GM13976 (cell line): Measurements from ENCODE around the gene ROBO1.

Source experiments
- DNase-seq: peaks from one replicate; pipeline ENCODE4 v3.0.0; 2012; ENCODE audit warnings: low spot score
- in situ Hi-C: fragments of 300-500 bp; cut with MboI; formaldehyde crosslinking; loops from one replicate; pipeline ENCODE4 v1.12.0; 2022; ENCODE audit warnings: low sequenced_read_pairs, mixed read lengths, inconsistent platforms; ENCODE audit not compliant: unreplicated experiment
- TF ChIP-seq, protein P1 (sequence below): IDR thresholded peaks from 2 replicates; pipeline ENCODE4 v1.5.1; 2012; ENCODE audit warnings: borderline replicate concordance, mild to moderate bottlenecking; ENCODE audit not compliant: insufficient read depth; ENCODE audit errors: extremely low read depth, missing control alignments, control extremely low read depth

ROBO1 gene

DNA sequence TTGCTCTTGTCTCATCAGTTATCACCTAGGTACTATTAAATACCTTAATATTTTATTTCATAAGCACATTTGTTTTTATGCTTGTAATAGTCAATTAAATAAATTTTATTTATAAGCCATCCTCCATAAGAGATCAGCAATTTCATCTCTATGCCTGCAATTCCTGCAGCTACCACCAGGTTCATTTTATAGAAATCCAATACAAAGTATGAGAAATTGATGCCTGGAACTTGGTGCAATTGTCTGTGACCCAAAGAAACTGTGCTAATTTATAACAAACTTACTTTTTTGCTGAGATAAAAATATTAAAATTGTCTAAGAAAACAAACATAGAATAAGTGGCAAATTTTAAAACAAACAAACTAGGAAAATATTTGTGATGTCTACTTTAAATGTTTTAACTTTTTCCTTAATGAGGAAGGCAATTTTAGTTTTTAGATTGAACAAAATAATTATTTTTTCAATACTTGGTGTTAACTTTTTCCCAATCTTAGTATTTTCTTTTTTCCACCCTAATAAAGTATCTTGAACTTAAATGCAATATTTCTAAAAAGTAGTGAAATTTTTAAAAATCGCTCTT lies 1026.6 kb downstream of the ROBO1 start:
- in situ Hi-C loops: no loop called here
- DNase-seq: no peak
- TF ChIP-seq, protein P1, sequence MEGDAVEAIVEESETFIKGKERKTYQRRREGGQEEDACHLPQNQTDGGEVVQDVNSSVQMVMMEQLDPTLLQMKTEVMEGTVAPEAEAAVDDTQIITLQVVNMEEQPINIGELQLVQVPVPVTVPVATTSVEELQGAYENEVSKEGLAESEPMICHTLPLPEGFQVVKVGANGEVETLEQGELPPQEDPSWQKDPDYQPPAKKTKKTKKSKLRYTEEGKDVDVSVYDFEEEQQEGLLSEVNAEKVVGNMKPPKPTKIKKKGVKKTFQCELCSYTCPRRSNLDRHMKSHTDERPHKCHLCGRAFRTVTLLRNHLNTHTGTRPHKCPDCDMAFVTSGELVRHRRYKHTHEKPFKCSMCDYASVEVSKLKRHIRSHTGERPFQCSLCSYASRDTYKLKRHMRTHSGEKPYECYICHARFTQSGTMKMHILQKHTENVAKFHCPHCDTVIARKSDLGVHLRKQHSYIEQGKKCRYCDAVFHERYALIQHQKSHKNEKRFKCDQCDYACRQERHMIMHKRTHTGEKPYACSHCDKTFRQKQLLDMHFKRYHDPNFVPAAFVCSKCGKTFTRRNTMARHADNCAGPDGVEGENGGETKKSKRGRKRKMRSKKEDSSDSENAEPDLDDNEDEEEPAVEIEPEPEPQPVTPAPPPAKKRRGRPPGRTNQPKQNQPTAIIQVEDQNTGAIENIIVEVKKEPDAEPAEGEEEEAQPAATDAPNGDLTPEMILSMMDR: no peak

DNA sequence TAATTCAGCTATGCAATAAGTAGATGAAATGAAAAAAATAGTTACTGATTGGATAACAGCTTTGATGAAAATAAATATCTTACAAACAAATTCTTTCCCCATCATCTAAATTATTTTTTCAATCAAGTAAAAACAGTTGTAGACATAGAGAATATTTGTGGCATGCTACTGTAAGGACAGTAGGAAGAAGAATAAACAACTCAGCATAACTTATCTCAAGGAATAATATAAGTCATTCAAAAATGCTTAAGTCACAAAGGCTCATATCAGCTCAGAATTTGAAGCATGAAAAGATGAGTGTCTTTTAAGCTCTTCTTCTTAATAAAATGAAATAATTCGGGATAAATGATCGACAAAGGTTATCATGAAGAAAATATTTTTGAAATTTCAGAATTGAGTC lies 1029.0 kb downstream of the ROBO1 start:
- TF ChIP-seq, protein P1: no peak
- in situ Hi-C loops: no loop called here
- DNase-seq: no peak

DNA sequence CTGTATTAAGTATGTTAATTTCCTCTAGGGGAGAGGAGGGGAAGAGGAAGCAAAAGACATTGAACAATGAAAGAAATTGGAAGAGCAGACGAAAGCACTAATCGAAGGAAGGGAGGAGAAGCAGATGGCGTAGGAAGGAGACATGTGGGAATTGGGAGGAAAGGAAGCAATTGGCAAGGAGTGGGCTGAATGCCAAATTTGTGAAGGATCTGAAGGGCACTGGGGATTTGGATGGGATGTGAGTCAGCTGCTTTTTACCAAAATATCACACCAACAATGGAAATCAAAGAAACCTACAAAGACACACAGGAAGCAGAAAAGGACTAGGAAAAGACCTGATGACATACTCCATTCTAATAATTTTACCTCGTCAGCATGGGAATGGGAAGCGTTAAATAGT lies 1029.8 kb downstream of the ROBO1 start:
- DNase-seq: no peak
- TF ChIP-seq, protein P1: no peak
- in situ Hi-C loops: no loop called here

DNA sequence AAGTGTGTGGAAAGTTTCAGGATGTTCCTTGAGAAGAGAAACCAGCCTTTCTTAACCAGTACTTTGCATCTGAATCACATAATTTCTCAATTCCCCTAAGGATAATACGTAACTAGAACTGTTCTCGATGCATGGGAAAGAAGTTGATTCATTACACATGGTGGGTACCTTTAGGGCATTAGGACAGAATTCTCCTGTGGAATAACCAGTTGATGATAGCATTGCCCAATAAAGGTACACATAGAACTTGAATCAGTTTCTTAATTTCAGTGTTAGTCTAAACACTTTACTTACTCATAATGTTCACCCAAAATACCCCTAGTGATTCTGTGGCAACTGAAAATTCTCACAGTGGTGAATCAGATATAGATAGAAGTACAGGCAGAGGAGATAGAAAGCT lies 1030.9 kb downstream of the ROBO1 start:
- TF ChIP-seq, protein P1: no peak
- in situ Hi-C loops: no loop called here
- no peak for DNase-seq

DNA sequence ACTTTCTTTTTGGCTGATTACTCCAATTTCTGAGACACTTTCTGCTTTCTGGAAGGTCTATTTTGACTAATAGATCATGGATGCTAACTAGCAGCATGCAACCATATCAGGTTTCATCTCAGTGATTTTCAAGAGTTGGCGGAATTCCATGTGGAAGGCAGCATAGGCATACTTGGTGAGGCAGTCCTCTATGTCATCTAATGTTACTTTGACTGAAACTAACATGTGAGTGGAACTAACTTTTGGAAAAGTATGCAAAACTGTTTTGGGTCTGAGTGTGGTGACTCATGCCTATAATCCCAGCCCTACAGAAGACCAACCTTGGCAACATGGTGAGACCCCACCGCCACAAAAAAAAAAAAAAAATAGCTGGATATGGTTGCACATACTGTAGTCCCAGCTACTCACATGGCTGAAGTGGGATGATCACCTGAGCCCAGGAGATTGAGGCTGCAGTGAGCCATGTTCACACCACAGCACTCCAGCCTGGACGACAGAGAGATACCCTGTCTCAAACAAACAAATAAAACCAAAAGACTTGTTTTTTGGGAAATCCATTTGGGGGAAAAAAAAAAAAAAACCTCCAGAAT lies 1033.7 kb downstream of the ROBO1 start:
- in situ Hi-C loops: no loop called here
- no peak for DNase-seq

DNA sequence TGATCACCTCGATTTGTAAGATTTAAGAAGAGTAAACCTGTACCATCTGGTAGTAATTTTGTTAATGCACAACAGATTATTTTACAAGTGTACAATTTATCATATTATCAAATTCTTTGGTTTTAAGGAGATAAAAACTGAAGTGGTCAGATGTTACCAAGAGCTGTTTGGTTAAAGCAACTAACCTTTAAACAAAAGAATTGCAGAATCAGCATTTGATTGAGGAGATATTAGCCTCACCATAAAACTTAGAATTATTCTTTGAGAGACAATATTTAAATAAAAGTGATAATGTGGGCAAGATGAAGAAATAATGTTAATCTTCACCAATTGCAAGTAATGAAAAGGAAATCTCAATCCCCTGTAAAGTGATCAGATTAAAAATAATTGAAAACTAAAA lies 1034.9 kb downstream of the ROBO1 start:
- DNase-seq: no peak
- in situ Hi-C loops: no loop called here
- TF ChIP-seq, protein P1: no peak

More for the DNA sequence above, 1033.7 kb downstream of the ROBO1 start:
- TF ChIP-seq, protein P1: no peak

DNA sequence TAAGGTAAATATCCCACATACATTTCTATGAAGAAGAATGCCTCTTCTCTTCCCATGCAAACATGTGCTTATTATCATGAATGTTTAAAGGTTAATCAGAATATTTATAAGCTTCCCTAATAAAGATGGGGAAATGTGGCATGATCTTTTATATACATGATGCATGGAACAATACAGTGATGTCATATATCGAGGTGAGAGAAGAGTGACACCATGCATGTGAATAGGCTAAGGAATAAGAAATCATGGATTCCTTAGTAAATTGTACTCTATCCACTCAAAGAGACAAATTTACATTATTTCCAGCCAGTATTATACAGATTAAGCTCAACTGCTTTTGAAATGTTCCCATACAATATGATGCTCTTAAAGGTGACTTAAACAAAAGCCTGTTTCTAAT lies 1035.3 kb downstream of the ROBO1 start:
- no peak for DNase-seq
- TF ChIP-seq, protein P1: no peak
- in situ Hi-C loops: no loop called here
